ENCODE measurements around the gene SLC33A1. TPM values are rescaled to one million over a fixed set of nuclear protein-coding genes. Genes with fewer than 3 reads are reported as not detected.

SLC33A1 gene
- total and polyA plus RNA-seq, 2 of the 8 experiments (the other 6 are each of a cell fraction or from before 2014, with no cell fraction given): 15.6 to 24.2 TPM

- H3K27me3 ChIP-seq (replicated peaks in 1 of 4; ENCODE audit: control insufficient read depth in 3 of 4, extremely low read depth in 1 of 4, insufficient read depth in 3 of 4, low read length in 3 of 4): no peaks in the 10 kb centered on the region
- no peak overlapping the region for H3K18ac ChIP-seq (ENCODE audit: extremely low read depth, low read length)
- H4K8ac ChIP-seq (ENCODE audit: extremely low read depth, insufficient read depth, low read length): no peak overlapping the region
- H4K20me1 ChIP-seq (replicated peaks in 1 of 2; ENCODE audit: control insufficient read depth in 1 of 2, insufficient read depth in 2 of 2, low read length in 2 of 2): peaks cover 14% of the 10 kb centered on the region in 2 experiments
- CTCF ChIA-PET (ENCODE audit: partially characterized antibody): interaction anchor here (1.4 kb wide), 1 partner anchor 74 kb away, joined by 3 read pairs; the partner anchor contains the start of gene C3orf33
- H3K36me3 ChIP-seq (ENCODE audit: control insufficient read depth in 2 of 4, insufficient read depth in 4 of 4, low read length in 3 of 4): no peaks in the 10 kb centered on the region
- no peaks in the 10 kb centered on the region for H3K23me2 ChIP-seq (ENCODE audit: low read depth, low read length)
- no peak overlapping the region for H2BK12ac ChIP-seq (ENCODE audit: low read depth, low read length)
- H3K9ac ChIP-seq (replicated peaks in 1 of 4; ENCODE audit: extremely low read depth in 1 of 4, low read depth in 3 of 4, low read length in 3 of 4): peak overlapping the region in 1 of 4 experiments; percentile 8; a peak in 1 of 7 replicates
- no peak for TF ChIP-seq SIN3A (conservative IDR thresholded peaks at IDR 0.05 in 1 of 2, IDR thresholded peaks at IDR 0.05 in 1 of 2; ENCODE audit: low read depth in 1 of 2, low read length in 2 of 2)
- TF ChIP-seq EZH2 (IDR thresholded peaks at IDR 0.05; ENCODE audit: low read depth, low read length, severe bottlenecking): no peak
- TF ChIP-seq ATF2 (IDR thresholded peaks at IDR 0.05; ENCODE audit: low read length): no peak
- no peak for TF ChIP-seq PHF8 (conservative IDR thresholded peaks at IDR 0.05; ENCODE audit: low read depth, low read length)
- no peak for TF ChIP-seq SP1 (IDR thresholded peaks at IDR 0.05; ENCODE audit: low read depth, low read length)
- no peak for TF ChIP-seq MAFK (IDR thresholded peaks at IDR 0.05; ENCODE audit: low read depth, low read length)
- TF ChIP-seq BACH1 (IDR thresholded peaks at IDR 0.05; ENCODE audit: low read length): no peak
- TF ChIP-seq NANOG (IDR thresholded peaks at IDR 0.05; ENCODE audit: insufficient read depth, low read depth, low read length, poor library complexity, severe bottlenecking): no peak
- TF ChIP-seq CBX8 (IDR thresholded peaks at IDR 0.05; ENCODE audit: borderline replicate concordance, low read depth, low read length): no peak
- TF ChIP-seq MAX (IDR thresholded peaks at IDR 0.05): no peak
- no peak for TF ChIP-seq EP300 (IDR thresholded peaks at IDR 0.05; ENCODE audit: borderline replicate concordance in 1 of 2, low read depth in 2 of 2, low read length in 2 of 2)
- H3K27ac ChIP-seq (ENCODE audit: low read depth, low read length): no peak overlapping the region
- H2BK120ac ChIP-seq (replicated peaks; ENCODE audit: low read depth, low read length): no peak overlapping the region
- no peak overlapping the region for H3K14ac ChIP-seq (ENCODE audit: insufficient read length)
- peaks cover 5 to 99% of the 10 kb centered on the region in 2 experiments for H3K79me2 ChIP-seq (ENCODE audit: control insufficient read depth in 1 of 2, insufficient read depth in 2 of 2, low read length in 2 of 2)
- H2AK5ac ChIP-seq (ENCODE audit: low read depth, low read length): no peak overlapping the region
- no peak overlapping the region for H4K5ac ChIP-seq (ENCODE audit: insufficient read length, low read depth, low read length)
- no peak overlapping the region for H3K56ac ChIP-seq (replicated peaks; ENCODE audit: insufficient read length, low read depth, low read length)
- H2BK20ac ChIP-seq (ENCODE audit: low read length): no peak overlapping the region
- no peaks in the 10 kb centered on the region for H3K9me3 ChIP-seq (ENCODE audit: insufficient read depth in 2 of 2, low read depth in 1 of 2, low read length in 1 of 2)
- no peak overlapping the region for H3K4me3 ChIP-seq (ENCODE audit: extremely low read depth in 1 of 4, insufficient read depth in 2 of 4, low read depth in 3 of 4, low read length in 4 of 4)
- peaks cover 0 to 3% (median 2%) of the 10 kb centered on the region in 4 experiments; a peak in 4 of 7 replicates for H3K4me1 ChIP-seq (replicated peaks in 1 of 4; ENCODE audit: control insufficient read depth in 3 of 4, insufficient read depth in 4 of 4, low read length in 3 of 4)
- FAIRE-seq: no peak
- H2BK5ac ChIP-seq (ENCODE audit: low read depth, low read length): no peak overlapping the region
- no peak for DNase-seq (ENCODE audit: low read depth in 1 of 2, low spot score in 2 of 2)
- POLR2A ChIA-PET (ENCODE audit: partially characterized antibody): no interaction called here
- peaks cover 5% of the 10 kb centered on the region; the same call in 1 of the 2 replicates for H3K79me1 ChIP-seq (ENCODE audit: low read depth, low read length)
- H2BK15ac ChIP-seq (ENCODE audit: low read length): no peak overlapping the region
- H3K4me2 ChIP-seq (ENCODE audit: insufficient read depth in 1 of 2, low read depth in 2 of 2, low read length in 2 of 2): no peak overlapping the region
- H2AFZ ChIP-seq (ENCODE audit: low read length): no peak overlapping the region
- H3K4ac ChIP-seq (replicated peaks; ENCODE audit: insufficient read length, low read depth, low read length): no peak overlapping the region
- H4K91ac ChIP-seq (replicated peaks; ENCODE audit: insufficient read length, low read length): no peak overlapping the region
- H3K23ac ChIP-seq (ENCODE audit: insufficient read length): no peak overlapping the region
Observed at GRCh38 chr3:155880286-155880685, 26.1 kb upstream of the SLC33A1 start.
